GM19025 (cell line): ENCODE measurements around the gene PIK3R5.
A peak's percentile ranks its signal among the peaks of the same experiment; 100 is the strongest.

Source experiments
- ATAC-seq: cut with Tn5 transposase; IDR thresholded peaks from one replicate; pipeline ENCODE4 v1.9.1; 2021; ENCODE audit warnings: mild to moderate bottlenecking, low read depth, moderate library complexity; ENCODE audit not compliant: unreplicated experiment

Gene PIK3R5

GRCh38 chr17:8955021-8955959, 10.2 kb downstream of the PIK3R5 start:
- no peak for ATAC-seq

- ATAC-seq = no peak
These were observed 11.2 kb downstream of the PIK3R5 start for GRCh38 chr17:8954339-8954738.

DNA sequence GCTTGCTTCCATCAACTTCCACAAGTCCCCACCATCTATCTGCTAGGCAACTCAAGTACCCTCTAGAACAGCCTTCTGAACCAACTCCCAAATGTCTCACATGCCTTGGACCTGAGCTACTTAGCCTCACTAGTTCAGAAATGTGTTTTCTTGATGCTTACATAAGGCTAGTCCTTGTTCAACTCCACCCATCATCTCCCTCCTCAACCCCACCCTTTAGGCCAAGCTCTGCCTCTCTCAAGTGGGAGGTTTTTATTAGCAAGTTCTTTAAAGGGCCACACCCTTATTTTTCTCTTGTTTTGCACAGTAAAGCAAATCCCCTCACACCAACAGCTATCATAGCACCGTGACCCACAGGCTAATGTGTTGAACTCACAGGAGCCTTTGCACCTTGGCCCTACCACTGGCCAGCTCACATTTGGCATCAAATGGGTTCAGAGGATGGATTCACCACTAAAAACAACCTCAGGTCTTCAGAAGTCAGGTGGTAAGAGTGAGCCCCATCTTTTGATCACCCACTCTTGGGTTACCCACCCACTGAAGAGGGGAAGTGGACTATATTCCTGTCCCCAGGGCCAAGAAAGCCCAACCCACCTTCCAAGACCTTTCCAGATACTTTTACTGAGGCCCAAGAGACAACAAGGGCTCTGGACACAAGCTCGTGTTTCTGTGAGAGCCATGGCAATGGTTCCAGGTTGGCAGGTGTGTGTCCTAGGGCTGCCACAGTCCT, 12.2 kb downstream of the PIK3R5 start:
- no peak for ATAC-seq

DNA sequence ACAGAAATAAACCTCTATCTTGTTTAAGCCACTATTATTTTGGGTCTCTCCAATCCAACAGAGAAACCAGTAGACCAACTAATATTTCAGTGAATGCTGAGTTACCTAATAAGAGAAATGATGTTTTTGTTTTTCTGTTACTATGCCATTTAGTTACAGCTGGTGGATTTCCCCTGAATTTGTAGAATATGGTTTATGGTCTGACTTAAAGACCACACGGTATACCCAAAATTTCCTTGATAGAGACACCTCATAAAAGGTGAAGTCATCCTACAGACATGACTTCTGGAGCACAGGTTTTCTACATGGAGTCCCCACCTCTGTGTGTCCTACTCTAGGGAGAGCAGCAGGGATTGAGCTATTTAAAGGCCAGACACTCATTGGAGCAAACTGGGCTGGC, 13.3 kb downstream of the PIK3R5 start:
- no peak for ATAC-seq

DNA sequence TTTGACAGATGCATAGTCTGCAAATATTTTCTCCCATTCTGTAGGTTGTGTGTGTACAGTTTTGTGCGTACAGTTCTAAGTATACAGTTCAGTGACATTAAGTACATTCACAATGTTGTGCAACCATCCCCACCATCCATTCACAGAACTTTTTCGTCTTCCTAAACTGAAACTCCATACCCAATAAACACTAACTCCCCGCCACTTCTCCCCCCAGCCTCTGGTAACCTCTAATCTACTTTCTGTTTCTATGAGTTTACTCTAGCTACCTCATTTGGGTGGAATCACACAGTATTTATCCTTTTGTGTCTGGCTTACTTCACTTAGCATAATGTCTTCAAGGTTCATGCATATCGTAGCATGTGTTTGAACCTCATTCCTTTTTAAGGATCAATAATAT, 14.3 kb downstream of the PIK3R5 start:
- no peak for ATAC-seq

DNA sequence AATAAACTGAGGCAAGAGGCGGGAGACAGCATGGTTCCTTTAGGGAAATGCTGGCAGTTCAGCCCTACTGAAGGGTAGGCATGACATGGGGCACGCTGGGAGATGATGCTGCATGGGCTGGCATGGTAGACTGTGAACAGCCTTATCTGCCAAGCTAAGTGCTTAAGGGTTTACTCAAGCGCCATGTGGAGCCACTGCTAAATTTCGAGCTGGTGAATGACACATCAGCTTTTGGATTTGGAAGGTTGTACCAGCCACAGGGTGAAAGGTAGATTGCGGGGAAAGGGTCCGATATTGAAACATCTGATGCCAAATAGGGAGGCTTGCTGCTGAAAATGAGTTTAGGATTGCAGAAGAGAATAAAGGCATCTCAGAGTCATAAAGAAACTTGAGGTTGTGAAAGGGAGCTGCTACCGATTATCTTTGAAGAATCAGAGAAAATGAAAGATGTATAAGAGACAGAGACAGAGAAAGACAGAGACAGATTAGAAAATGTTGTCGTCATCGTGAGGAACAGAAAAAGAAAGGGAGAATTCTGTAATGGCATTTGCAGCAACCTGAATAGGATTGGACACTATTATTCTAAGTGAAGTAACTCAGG, 16.3 kb downstream of the PIK3R5 start:
- ATAC-seq = no peak

- ATAC-seq = no peak
These were observed 17.0 kb downstream of the PIK3R5 start for GRCh38 chr17:8948462-8948861.

GRCh38 chr17:8947201-8947600, 18.3 kb downstream of the PIK3R5 start:
- no peak for ATAC-seq

- no peak for ATAC-seq
These were observed 19.0 kb downstream of the PIK3R5 start for GRCh38 chr17:8946476-8946875.

- no peak for ATAC-seq
These were observed 19.4 kb downstream of the PIK3R5 start for GRCh38 chr17:8946071-8946470.

GRCh38 chr17:8944748-8945147, 20.8 kb downstream of the PIK3R5 start:
- ATAC-seq = no peak

- ATAC-seq = no peak
These were observed 21.4 kb downstream of the PIK3R5 start for GRCh38 chr17:8944083-8944482.

- ATAC-seq = no peak
These were observed 23.4 kb downstream of the PIK3R5 start for GRCh38 chr17:8941980-8942622.

DNA sequence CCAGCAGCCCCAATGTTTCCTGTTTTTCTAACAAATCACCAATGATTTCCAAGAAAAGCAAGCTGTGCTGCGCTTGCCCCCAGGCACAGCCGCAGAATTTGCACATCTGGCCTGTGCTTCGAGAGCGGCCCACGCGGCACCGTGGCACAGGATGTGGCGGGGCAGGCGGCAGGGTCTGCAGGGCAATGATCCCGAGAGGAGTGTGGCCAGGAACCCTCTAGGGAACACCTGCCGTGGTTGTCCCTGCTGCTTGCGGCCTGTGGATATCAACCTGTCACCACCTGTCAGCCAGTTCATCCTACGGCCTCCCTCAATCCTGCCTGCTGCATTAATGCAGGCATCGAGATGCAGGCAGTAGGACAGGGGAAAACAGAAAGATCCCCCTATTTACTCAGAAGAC, 24.0 kb downstream of the PIK3R5 start:
- peak; percentile 52 for ATAC-seq

- ATAC-seq = no peak
These were observed 24.5 kb downstream of the PIK3R5 start for GRCh38 chr17:8940866-8941471.

DNA sequence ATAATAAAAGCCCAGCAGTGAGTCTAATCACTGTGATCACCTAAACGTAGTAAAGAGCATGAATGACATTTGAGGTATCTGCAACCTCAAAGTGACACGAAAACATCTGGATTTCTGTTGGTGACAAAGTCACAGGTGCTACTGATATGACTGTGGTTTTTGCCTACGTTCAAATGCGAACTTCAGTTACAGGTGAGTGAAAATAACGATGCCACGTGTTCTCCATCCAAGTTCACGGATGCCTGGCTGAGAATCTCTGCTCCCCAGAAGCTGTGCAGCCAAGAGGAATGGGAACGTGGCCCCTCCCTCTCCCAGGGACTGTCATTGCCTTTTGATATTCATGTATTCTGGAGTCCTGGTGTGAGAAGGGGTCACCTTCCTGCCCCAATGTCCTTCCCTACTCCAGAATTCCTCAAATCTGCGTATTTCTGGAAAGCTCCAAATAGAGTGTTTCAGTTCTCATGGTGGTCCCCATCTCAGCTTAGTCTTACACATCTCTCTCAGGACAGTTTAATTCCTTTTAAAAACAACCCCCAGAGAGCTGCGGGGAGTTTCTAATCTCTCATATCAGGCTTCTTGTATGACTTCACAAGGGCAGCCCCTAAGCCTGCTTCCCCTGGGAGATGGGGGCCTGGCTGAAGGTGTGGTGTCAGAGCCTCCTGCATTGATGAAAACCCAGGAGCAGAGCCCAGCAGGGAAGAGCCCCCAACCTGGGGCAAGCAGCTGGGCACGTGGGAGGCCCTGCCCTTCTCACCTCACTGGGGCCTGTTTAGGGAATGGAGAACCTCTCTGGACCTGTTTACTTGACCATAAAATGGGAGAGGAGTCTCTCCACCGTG, 25.8 kb downstream of the PIK3R5 start:
- no peak for ATAC-seq

GRCh38 chr17:8938933-8939332, 26.6 kb downstream of the PIK3R5 start:
- ATAC-seq = no peak

- no peak for ATAC-seq
These were observed 30.3 kb downstream of the PIK3R5 start for GRCh38 chr17:8935191-8935590.

- no peak for ATAC-seq
These were observed 31.2 kb downstream of the PIK3R5 start for GRCh38 chr17:8934346-8934745.

DNA sequence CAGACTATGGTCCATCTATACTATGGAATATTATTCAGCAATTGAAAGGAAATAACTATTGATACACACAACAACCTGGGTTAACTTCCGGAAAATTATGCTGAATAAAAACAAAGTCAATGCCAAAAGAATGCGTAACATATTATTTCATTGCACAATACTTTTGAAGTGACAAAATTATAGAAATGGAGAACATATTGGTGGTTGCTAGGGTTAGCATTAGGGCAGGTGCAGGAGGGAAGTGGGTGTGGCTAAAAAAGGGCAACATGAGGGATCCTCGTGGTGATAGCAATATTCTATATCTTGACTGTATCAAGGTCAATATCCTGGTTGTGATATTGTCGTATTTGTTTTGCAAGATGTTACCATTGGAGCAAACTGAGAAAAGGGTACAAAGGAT, 34.9 kb downstream of the PIK3R5 start:
- no peak for ATAC-seq
